GM18867 (cell line): ENCODE data around the gene SMC3.

Experiments used
- ATAC-seq: cut with Tn5 transposase; IDR thresholded peaks from one replicate; pipeline ENCODE4 v1.9.1; 2021; ENCODE audit warnings: mild to moderate bottlenecking, moderate library complexity; ENCODE audit not compliant: unreplicated experiment

Gene SMC3

GRCh38 chr10:110643035-110643652, 75.6 kb downstream of the SMC3 start:
- ATAC-seq: no peak

GRCh38 chr10:110643653-110644597, 76.4 kb downstream of the SMC3 start, which contains the start of gene RBM20:
Gene RBM20, plus strand, starts transcription at chr10:110644336. Its CDS starts 119 bp downstream, at chr10:110644455.
- peak; percentile 41 for ATAC-seq

DNA sequence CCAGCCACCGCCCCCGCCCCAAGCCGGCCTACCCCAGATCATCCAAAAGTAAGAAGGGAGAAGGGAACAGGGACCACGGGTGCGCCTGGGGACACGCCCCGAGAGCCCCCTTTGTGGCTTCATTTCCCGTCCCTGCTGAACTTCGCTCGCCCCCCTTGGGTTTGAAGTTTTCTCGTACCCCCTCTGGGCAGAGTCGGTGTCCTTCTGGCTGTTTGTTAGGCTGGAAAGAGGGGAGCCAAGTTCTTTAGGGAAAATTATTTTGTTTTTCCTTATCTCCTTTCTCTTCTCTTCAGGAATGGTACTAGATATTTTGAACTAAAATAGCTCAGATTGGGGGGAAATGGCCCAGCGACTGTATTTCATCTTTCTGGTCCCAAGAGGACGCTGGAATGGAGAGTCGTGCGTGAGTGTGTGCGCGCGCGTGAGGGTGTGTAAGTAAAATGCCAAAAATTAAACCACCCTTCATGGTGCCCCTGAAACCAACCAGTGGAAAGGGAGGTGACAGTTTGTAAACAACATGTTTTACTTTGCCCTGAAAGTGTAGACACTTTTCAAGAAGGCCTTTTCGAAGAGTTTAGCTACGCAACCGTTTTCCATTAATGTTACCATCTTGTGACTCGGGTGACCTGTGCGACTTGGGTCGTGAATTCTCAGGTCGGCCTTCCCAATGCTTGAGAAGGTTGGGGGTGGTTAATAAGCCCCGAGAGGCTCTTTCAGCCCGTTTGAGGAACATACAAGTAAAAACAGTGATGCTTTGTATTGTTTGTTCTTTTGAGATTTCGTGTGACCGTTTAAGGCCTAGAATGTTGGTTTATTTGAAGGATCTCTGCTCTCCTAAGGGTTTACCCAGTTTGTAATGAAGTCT, 77.3 kb downstream of the SMC3 start:
- no peak for ATAC-seq

- no peak for ATAC-seq
Observed at GRCh38 chr10:110646417-110647135, 79.1 kb downstream of the SMC3 start.

DNA sequence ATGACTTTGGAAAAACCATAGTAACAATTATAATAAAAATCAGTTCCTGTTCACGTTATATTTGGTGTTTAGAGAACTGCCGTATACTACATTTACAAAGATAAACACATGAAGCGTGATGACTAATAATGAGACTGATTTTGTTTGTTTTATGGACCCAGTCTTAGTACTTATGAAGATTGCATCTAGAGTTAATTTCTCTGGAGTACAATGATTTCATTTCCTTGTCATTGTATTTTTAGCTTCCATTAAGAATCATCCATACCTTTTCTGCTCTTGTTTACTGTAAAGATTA, 79.6 kb downstream of the SMC3 start:
- ATAC-seq: no peak

DNA sequence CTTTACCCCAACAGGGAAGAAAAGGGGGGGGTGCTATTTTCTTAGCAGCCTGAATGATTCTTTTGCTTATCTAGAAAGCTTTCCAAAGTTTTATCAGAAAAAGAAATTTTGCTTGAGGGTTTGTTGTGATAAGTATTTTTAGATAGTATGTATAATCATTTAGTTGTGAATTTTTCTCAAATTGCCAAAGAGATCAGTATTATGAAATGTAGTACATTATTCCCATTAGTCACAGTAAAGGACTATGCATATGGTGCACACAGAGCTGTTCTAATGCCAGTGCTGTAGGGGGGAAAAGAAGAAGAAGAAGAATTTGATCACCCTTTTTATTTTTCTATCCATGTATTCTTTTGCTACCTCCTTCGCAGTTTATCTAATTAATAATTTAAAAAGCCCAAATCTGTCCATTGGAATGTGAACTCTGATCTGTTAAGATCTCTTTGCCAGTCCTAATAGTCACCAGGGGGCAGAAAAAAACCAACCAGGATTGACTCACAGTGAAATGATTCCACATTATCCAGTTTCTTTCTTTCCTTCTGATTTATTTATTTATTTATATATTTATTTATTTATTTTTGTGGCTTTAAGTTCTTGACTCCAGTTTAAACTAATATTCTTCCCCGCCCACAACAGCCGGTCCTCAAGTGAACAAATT, 81.3 kb downstream of the SMC3 start:
- no peak for ATAC-seq

- ATAC-seq: no peak
Observed at GRCh38 chr10:110649347-110650264, 82.1 kb downstream of the SMC3 start.

GRCh38 chr10:110650265-110650668, 82.8 kb downstream of the SMC3 start:
- no peak for ATAC-seq

- ATAC-seq: no peak
Observed at GRCh38 chr10:110651044-110651958, 83.8 kb downstream of the SMC3 start.

DNA sequence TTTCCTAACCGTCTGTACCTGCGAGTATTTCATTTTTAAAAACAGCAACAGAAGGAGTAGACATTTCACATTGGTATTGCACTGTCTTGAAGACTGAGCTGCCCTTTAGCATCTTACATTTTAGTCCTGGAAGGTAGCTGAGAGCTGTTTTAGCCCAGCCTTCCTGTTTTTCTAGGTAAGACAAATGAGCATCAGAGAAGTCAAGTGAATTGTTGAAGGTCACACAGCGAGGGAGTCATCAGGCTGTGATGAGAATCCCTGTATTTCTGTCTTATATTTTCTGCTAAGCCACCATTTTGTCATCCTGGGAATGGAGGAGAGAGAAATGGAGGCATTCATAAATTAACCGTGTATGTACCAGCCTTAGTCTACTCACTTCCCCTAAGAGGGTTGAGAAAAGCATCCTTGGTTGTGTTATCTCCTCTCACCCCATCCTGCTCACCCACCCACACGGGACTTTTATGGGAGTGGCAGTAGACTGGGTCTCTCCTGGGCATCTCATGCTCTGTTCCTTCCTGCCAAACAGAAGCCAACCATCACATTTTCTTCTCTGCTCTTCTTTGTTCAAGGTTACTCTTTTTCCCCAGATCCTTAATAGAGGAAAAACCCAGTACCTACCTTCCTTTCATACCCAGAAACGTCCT, 85.1 kb downstream of the SMC3 start:
- ATAC-seq: no peak
